Measurements from ENCODE around the gene NRG2.

DNA sequence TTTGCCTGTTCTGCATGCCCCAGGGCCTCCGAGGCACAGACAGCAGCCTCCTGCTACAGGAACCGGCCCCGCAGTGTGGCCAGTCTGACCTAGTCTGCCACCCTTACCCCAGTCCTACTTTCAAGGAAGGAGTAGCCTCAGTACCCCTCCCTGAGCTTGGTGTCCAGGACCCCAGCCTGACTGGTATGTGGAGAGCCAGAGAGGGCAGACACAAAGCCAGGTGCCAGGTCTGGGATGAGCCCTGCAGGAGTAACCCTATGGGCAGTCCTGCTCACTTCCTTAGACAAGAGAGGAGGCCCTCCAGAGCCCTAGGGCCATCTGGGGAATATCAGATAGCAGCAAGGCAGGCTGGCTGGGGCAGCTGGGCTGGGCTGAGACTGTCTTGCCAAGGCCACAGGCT lies 67.8 kb downstream of the NRG2 start:
- TF ChIP-seq, protein P1, sequence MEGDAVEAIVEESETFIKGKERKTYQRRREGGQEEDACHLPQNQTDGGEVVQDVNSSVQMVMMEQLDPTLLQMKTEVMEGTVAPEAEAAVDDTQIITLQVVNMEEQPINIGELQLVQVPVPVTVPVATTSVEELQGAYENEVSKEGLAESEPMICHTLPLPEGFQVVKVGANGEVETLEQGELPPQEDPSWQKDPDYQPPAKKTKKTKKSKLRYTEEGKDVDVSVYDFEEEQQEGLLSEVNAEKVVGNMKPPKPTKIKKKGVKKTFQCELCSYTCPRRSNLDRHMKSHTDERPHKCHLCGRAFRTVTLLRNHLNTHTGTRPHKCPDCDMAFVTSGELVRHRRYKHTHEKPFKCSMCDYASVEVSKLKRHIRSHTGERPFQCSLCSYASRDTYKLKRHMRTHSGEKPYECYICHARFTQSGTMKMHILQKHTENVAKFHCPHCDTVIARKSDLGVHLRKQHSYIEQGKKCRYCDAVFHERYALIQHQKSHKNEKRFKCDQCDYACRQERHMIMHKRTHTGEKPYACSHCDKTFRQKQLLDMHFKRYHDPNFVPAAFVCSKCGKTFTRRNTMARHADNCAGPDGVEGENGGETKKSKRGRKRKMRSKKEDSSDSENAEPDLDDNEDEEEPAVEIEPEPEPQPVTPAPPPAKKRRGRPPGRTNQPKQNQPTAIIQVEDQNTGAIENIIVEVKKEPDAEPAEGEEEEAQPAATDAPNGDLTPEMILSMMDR (IDR thresholded peaks at IDR 0.05), result no peak
- no peak for TF ChIP-seq POLR2A (IDR thresholded peaks at IDR 0.05)

All from body of pancreas (tissue), 4 donors.